ENCODE measurements around the gene ILDR1. TPM values are rescaled to one million over a fixed set of nuclear protein-coding genes. Genes with fewer than 3 reads are reported as not detected.

The ILDR1 gene
- total and polyA plus RNA-seq, 10 of the 15 experiments (the other 5 are each of a cell fraction or from before 2014, with no cell fraction given) = 1.3 to 12.0 (median 7.0) TPM

DNA sequence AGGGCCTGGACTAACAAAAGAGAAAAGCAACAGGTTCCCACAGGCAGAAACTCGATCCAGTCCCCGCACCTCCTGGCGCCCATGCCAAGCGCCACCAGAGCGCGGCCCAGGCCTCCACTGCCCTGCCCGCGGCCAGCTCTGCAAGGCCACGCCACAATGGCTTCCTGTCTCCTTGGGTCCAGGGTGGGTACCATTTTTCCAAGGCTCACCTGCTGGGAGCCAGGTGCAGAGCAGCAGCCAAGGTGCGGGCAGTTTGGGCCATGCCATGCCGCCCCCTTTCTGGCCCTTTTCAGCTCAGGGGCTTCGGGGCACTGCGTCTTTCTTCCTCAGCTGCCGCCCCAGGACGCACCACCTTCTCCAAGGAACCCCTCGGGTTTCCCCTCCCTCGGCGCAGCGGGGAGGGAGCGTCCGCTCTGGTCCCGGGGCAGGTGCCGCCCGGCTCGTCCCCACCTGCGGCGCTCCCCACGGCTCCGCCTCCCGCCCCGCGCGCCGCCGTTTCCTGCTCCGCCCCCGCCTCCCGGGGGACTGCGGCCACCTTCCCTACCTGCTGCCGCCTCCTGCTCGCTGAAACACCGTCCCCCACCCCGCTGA is at the start of gene ILDR1 (continued):
- TF ChIP-seq, protein P1, sequence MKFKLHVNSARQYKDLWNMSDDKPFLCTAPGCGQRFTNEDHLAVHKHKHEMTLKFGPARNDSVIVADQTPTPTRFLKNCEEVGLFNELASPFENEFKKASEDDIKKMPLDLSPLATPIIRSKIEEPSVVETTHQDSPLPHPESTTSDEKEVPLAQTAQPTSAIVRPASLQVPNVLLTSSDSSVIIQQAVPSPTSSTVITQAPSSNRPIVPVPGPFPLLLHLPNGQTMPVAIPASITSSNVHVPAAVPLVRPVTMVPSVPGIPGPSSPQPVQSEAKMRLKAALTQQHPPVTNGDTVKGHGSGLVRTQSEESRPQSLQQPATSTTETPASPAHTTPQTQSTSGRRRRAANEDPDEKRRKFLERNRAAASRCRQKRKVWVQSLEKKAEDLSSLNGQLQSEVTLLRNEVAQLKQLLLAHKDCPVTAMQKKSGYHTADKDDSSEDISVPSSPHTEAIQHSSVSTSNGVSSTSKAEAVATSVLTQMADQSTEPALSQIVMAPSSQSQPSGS (IDR thresholded peaks at IDR 0.05; ENCODE audit: low read length) = no peak
- TF ChIP-seq MEF2A (IDR thresholded peaks at IDR 0.05; ENCODE audit: insufficient read depth, low read depth, low read length) (0 out of 2 replicates have a peak, but pooled peaks have one; percentile 21), POLR2A (IDR thresholded peaks at IDR 0.05; ENCODE audit: low read depth, low read length) (peak; percentile 60; the same call in 1 of the 2 replicates), CBX5 (IDR thresholded peaks at IDR 0.05; ENCODE audit: low read depth) (no peak), BACH1 (IDR thresholded peaks at IDR 0.05; ENCODE audit: borderline replicate concordance) (0 out of 2 replicates have a peak, but pooled peaks have one; percentile 42), HCFC1 (IDR thresholded peaks at IDR 0.05; ENCODE audit: low read length) (no peak), MEF2B (IDR thresholded peaks at IDR 0.05; ENCODE audit: partially characterized antibody, poor library complexity, severe bottlenecking) (peak; percentile 89), ETV6 (conservative IDR thresholded peaks at IDR 0.05 in 1 of 2, IDR thresholded peaks at IDR 0.05 in 1 of 2; ENCODE audit: borderline replicate concordance in 1 of 2, low read depth in 1 of 2) (no peak), SMARCA5 (IDR thresholded peaks at IDR 0.05) (no peak), ZSCAN29 (IDR thresholded peaks at IDR 0.05) (no peak), GATAD2B (conservative IDR thresholded peaks at IDR 0.05; ENCODE audit: low read depth) (peak; percentile 78), POU2F2 (IDR thresholded peaks at IDR 0.05; ENCODE audit: borderline replicate concordance, low read depth, low read length) (no peak)
- TF ChIP-seq, protein P2, sequence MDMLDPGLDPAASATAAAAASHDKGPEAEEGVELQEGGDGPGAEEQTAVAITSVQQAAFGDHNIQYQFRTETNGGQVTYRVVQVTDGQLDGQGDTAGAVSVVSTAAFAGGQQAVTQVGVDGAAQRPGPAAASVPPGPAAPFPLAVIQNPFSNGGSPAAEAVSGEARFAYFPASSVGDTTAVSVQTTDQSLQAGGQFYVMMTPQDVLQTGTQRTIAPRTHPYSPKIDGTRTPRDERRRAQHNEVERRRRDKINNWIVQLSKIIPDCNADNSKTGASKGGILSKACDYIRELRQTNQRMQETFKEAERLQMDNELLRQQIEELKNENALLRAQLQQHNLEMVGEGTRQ (IDR thresholded peaks at IDR 0.05; ENCODE audit: borderline replicate concordance, low read depth, low read length) = no peak
- TF ChIP-seq, protein P3, sequence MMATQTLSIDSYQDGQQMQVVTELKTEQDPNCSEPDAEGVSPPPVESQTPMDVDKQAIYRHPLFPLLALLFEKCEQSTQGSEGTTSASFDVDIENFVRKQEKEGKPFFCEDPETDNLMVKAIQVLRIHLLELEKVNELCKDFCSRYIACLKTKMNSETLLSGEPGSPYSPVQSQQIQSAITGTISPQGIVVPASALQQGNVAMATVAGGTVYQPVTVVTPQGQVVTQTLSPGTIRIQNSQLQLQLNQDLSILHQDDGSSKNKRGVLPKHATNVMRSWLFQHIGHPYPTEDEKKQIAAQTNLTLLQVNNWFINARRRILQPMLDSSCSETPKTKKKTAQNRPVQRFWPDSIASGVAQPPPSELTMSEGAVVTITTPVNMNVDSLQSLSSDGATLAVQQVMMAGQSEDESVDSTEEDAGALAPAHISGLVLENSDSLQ (IDR thresholded peaks at IDR 0.05) = no peak
- TF ChIP-seq, protein P4, sequence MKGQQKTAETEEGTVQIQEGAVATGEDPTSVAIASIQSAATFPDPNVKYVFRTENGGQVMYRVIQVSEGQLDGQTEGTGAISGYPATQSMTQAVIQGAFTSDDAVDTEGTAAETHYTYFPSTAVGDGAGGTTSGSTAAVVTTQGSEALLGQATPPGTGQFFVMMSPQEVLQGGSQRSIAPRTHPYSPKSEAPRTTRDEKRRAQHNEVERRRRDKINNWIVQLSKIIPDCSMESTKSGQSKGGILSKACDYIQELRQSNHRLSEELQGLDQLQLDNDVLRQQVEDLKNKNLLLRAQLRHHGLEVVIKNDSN (IDR thresholded peaks at IDR 0.05; ENCODE audit: borderline replicate concordance, extremely low read length, insufficient read depth, low read depth, low read length) = no peak
- TF ChIP-seq, protein P5, sequence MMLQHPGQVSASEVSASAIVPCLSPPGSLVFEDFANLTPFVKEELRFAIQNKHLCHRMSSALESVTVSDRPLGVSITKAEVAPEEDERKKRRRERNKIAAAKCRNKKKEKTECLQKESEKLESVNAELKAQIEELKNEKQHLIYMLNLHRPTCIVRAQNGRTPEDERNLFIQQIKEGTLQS (IDR thresholded peaks at IDR 0.05; ENCODE audit: borderline replicate concordance, extremely low read depth, low read depth, low read length) = no peak
- TF ChIP-seq, protein P6, sequence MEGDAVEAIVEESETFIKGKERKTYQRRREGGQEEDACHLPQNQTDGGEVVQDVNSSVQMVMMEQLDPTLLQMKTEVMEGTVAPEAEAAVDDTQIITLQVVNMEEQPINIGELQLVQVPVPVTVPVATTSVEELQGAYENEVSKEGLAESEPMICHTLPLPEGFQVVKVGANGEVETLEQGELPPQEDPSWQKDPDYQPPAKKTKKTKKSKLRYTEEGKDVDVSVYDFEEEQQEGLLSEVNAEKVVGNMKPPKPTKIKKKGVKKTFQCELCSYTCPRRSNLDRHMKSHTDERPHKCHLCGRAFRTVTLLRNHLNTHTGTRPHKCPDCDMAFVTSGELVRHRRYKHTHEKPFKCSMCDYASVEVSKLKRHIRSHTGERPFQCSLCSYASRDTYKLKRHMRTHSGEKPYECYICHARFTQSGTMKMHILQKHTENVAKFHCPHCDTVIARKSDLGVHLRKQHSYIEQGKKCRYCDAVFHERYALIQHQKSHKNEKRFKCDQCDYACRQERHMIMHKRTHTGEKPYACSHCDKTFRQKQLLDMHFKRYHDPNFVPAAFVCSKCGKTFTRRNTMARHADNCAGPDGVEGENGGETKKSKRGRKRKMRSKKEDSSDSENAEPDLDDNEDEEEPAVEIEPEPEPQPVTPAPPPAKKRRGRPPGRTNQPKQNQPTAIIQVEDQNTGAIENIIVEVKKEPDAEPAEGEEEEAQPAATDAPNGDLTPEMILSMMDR (IDR thresholded peaks at IDR 0.05 in 2 of 3, conservative IDR thresholded peaks at IDR 0.05 in 1 of 3; ENCODE audit: control insufficient read depth in 2 of 3, extremely low read depth in 1 of 3, insufficient read depth in 1 of 3, low read depth in 3 of 3, low read length in 3 of 3) = no peak
- TF ChIP-seq, protein P7, sequence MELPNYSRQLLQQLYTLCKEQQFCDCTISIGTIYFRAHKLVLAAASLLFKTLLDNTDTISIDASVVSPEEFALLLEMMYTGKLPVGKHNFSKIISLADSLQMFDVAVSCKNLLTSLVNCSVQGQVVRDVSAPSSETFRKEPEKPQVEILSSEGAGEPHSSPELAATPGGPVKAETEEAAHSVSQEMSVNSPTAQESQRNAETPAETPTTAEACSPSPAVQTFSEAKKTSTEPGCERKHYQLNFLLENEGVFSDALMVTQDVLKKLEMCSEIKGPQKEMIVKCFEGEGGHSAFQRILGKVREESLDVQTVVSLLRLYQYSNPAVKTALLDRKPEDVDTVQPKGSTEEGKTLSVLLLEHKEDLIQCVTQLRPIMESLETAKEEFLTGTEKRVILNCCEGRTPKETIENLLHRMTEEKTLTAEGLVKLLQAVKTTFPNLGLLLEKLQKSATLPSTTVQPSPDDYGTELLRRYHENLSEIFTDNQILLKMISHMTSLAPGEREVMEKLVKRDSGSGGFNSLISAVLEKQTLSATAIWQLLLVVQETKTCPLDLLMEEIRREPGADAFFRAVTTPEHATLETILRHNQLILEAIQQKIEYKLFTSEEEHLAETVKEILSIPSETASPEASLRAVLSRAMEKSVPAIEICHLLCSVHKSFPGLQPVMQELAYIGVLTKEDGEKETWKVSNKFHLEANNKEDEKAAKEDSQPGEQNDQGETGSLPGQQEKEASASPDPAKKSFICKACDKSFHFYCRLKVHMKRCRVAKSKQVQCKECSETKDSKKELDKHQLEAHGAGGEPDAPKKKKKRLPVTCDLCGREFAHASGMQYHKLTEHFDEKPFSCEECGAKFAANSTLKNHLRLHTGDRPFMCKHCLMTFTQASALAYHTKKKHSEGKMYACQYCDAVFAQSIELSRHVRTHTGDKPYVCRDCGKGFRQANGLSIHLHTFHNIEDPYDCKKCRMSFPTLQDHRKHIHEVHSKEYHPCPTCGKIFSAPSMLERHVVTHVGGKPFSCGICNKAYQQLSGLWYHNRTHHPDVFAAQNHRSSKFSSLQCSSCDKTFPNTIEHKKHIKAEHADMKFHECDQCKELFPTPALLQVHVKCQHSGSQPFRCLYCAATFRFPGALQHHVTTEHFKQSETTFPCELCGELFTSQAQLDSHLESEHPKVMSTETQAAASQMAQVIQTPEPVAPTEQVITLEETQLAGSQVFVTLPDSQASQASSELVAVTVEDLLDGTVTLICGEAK (IDR thresholded peaks at IDR 0.05; ENCODE audit: borderline replicate concordance) = no peak
